ENCODE measurements around the gene FOXD4L3.
"Not testable (repeated sequence)": the region's sequence is repeated elsewhere in the genome, so short reads cannot be mapped to it uniquely, and the experiment has no call there.

The FOXD4L3 gene

GRCh38 chr9:68302567-68302966, at the start of gene FOXD4L3:
Gene FOXD4L3 (plus strand): TSS chr9:68302867. CDS start chr9:68302952, 85 bp downstream.
- DNase-seq, result not testable (repeated sequence)

DNA sequence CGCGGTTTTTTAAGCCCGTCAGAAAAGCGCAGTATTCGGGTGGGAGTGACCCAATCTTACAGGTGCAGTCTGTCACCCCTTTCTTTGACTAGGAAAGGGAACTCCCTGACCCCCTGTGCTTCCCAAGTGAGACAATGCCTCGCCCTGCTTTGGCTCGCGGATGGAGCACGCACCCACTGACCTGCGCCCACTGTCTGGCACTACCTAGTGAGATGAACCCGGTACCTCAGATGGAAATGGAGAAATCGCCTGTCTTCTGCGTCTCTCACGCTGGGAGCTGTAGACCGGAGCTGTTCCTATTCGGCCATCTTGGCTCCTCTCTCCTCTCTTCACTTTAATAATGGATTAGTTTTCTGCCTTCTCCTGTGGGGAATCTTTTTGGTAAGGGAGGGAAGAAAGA, 21.6 kb upstream of the FOXD4L3 start:
- DNase-seq, result not testable (repeated sequence)

- not testable (repeated sequence) for DNase-seq
Observed at GRCh38 chr9:68303771-68304170, 1.1 kb downstream of the FOXD4L3 start.

DNA sequence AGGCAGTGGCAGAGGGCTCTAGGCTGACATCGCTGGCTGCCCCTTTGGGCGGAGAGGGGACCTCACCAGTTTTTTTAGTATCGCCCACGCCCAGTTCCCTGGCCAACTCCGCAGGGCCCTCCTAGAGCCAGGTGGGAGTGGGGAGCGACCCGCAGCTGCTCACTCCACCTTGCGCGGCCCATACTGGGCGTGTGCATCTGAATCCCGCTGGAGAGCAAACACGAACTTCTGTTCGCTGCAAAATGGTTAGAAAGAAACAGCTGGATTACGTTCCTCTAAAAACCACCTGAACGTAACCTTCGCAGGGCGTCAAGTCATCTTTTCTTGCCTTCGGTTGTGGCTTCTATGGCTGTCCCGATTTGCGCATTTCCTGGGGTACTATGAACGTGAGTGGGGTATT, 1.5 kb downstream of the FOXD4L3 start:
- DNase-seq, result not testable (repeated sequence)

- not testable (repeated sequence) for DNase-seq
Observed at GRCh38 chr9:68304777-68305176, 2.1 kb downstream of the FOXD4L3 start.

DNA sequence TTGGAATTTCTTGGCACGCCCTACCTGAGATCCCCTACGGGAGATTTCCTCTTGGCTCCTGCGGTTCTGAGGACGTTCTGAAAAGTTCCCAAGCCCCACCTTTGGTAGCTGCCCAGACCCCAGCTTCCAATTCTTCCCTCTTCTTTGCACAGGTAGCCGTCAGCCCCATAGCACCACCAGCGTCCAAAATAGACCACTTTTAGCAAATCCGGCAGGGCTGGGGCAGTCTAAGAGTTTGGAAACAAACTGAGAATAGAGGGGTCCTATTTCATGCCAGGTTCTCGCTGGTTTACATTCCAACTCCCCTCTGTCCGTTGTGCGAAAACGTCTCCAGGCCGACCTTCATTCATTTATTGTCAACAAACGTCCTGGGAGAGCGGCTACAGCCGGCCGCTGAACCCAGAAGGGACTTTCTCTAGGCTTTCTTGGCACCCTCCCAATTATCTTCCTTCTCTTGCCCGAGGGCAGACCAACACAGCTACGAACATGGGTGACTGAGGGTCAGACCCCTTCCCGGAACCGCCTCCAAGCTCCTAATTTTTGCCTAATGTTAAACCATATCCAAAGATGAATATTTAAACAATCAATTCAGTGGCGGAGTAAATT, 3.1 kb downstream of the FOXD4L3 start:
- not testable (repeated sequence) for DNase-seq

DNA sequence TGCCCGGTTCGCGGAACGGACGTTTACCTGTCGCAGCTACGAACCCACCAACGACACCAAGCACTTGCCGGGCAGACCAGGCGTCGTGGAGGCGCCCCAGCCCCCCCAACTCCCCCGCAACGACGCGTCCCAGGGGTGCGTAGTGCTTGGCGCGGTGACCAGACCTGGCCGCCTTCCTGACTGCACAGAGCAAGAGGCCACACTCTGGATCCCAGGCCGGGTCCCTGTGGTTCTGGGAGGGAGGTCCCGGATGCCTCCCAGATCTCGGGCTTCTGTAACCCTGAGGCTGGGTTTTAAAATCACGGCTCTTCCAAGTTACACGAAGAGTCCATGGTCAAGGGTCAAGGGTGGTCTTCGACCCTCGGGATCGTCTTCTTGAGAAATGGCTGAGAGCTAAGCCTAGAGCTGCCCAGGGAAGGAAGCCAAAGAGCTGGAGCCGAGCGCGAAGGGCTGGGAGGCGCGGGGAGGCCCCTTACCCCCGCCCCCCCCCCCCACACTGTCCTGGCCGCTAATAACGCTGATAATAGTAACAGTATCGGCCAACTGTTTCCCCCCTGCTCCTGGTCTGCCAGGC, 3.8 kb downstream of the FOXD4L3 start:
- not testable (repeated sequence) for DNase-seq

DNA sequence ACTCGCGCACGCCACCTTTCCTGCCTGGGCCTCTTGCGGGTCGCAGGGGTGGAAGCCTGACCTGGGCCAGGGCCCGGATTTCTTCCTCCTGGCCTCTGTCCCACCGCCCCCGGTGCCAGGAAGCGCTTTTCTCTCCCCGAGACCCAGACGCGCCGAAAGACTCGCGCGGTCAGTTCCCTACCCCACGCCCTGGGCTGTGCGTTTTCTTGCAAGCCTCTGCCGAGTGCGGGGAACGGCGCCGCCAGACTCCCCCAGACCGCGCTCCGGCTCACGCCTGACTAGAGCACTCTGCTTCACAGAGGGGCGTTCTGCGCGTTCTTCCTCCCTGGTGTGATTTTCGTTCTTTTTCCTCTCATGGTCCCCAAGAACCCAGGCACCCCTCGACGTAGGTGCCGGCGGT, 4.5 kb downstream of the FOXD4L3 start:
- DNase-seq, result not testable (repeated sequence)

GRCh38 chr9:68307654-68308053, 5.0 kb downstream of the FOXD4L3 start:
- DNase-seq, result not testable (repeated sequence)

GRCh38 chr9:68311208-68311607, 8.5 kb downstream of the FOXD4L3 start:
- not testable (repeated sequence) for DNase-seq

- not testable (repeated sequence) for DNase-seq
Observed at GRCh38 chr9:68318209-68318608, 15.5 kb downstream of the FOXD4L3 start.

DNA sequence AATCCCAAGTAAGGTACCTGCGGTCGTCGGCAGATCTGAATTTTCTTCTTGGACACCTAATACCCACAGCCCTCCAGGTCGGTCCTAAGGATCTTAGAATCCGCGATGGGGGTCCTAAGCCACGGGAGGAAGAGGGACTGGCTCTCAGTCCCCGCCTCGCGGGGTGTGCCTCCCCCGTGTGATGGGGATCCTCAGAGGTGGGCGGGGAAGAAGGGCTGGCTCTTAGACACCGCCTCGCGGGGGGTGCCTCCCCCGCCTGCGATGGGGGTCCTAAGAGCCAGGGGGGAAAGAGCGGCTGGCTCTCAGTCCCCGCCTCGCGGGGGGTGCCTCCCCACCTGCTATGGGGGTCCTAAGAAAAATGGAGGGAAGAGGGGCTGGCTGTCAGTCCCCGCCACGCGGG, 21.1 kb downstream of the FOXD4L3 start:
- not testable (repeated sequence) for DNase-seq

- not testable (repeated sequence) for DNase-seq
Observed at GRCh38 chr9:68324518-68324917, 21.9 kb downstream of the FOXD4L3 start.

GRCh38 chr9:68329106-68329505, 26.4 kb downstream of the FOXD4L3 start:
- not testable (repeated sequence) for DNase-seq

DNA sequence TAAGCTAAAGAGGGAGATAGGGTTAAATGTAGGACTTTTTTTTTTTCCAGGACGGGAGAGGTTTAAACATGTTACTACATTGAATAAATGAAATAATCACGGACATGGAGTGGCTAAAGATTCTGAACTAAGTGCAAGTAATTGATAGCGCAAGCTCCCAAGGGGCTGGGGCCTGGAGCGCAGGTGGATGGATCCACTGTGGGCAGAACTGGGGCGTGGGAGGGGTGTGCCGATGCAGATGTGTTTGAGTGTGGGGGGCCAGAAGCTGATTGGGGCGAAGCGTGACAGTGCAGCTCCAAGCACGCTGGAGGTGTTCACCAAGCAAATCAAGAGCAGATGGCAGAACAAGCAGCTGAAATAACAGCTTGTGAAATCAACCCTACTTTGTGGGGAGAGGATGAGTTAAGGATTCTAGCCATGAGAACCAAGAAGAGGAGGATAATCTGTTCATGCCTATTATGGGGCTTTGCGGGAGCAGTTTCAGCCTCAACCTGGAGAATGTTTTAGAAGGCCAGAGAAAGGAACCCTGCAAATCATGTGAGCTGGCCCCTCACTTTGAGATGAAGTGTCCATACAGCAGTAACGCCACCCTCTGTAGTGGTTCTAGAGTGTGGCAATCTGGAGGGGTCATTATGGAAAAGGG, 28.0 kb downstream of the FOXD4L3 start:
- not testable (repeated sequence) for DNase-seq

GRCh38 chr9:68332122-68332521, 29.5 kb downstream of the FOXD4L3 start:
- not testable (repeated sequence) for DNase-seq

GRCh38 chr9:68335935-68336334, 33.3 kb downstream of the FOXD4L3 start:
- DNase-seq, result not testable (repeated sequence)

DNA sequence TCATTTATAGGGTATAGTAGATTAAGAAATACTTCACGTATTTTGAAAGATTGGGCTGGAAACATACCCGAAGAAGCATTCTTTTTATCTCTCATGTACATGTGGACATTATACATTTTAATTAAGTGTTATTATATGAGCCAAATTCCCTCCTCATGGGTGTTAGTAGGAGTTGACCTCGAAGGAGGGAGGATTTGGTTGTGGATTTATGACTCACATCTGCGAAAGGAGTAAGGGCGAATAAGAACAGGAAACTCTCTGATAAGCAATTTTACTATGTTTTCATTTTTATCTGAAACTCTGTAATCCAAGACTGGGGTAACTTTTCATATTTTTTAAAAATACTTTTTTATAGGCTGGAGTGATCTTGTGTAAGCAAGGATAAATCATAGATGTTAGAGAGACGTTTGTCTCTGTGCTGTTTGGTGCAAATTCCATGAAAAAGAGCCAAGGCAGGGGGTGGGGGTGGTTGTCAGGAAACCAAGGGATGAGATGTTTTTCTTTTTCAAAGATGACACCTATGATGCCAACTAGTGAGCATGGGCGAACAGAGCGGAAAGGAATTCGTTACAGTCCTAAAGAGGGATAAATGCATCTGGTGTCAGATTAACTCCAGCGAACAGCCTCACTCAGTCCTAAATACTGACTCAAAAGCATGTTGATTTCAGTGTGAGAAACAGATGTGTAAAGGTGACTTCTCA, 34.1 kb downstream of the FOXD4L3 start:
- DNase-seq, result not testable (repeated sequence)

GRCh38 chr9:68338000-68338399, 35.3 kb downstream of the FOXD4L3 start:
- DNase-seq, result not testable (repeated sequence)

GRCh38 chr9:68342265-68343025, 39.8 kb downstream of the FOXD4L3 start:
- DNase-seq, result not testable (repeated sequence)

GRCh38 chr9:68343242-68343641, 40.6 kb downstream of the FOXD4L3 start:
- not testable (repeated sequence) for DNase-seq

- DNase-seq, result not testable (repeated sequence)
Observed at GRCh38 chr9:68343992-68344391, 41.3 kb downstream of the FOXD4L3 start.

DNA sequence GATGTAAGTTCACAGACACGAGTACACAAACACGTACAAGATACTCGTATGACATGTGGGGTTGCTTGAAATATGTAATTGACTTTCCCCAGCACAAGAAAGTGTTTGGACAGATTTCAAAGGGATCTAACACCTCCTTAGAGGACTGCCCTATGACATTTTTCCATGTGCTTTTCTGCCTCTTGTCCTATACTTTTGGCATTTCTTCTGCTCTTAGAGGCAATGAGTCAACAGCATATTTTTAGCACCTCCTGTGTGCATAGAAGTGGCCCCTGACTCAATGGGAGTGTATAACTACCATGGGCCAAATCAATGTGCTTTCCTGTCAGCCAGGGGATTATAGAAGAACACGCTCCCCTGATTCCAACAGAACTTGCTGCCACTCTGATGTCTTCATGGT, 49.0 kb downstream of the FOXD4L3 start:
- not testable (repeated sequence) for DNase-seq

Data from NCI-H2107 (cell line).